GM19023 (cell line): ENCODE data around the gene USP15.
A peak's percentile ranks its signal among the peaks of the same experiment; 100 is the strongest.

ENCODE experiments used
- ATAC-seq: cut with Tn5 transposase; IDR thresholded peaks from one replicate; pipeline ENCODE4 v1.9.1; 2021; ENCODE audit warnings: mild to moderate bottlenecking, moderate library complexity; ENCODE audit not compliant: unreplicated experiment

USP15 gene

GRCh38 chr12:62259993-62260732 is at the start of gene USP15:
Gene USP15, plus strand, starts transcription at chr12:62260404. Its CDS starts 11 bp downstream, at chr12:62260415.
- ATAC-seq = peak; percentile 83

- peak; percentile 63 for ATAC-seq
Observed at GRCh38 chr12:62210422-62210821, 49.8 kb upstream of the USP15 start.

GRCh38 chr12:62211510-62211909 is 48.7 kb upstream of the USP15 start:
- ATAC-seq = no peak

GRCh38 chr12:62214846-62215245 is 45.4 kb upstream of the USP15 start:
- ATAC-seq = no peak

- no peak for ATAC-seq
Observed at GRCh38 chr12:62215506-62215905, 44.7 kb upstream of the USP15 start.

GRCh38 chr12:62217466-62218194 is 42.6 kb upstream of the USP15 start:
- no peak for ATAC-seq

- ATAC-seq = no peak
Observed at GRCh38 chr12:62221107-62221506, 39.1 kb upstream of the USP15 start.

- ATAC-seq = no peak
Observed at GRCh38 chr12:62224601-62225000, 35.6 kb upstream of the USP15 start.

- ATAC-seq = no peak
Observed at GRCh38 chr12:62227091-62227490, 33.1 kb upstream of the USP15 start.

GRCh38 chr12:62230652-62231051 is 29.6 kb upstream of the USP15 start:
- ATAC-seq = no peak

GRCh38 chr12:62232143-62232729 is 28.0 kb upstream of the USP15 start:
- ATAC-seq = no peak

GRCh38 chr12:62233805-62234204 is 26.4 kb upstream of the USP15 start:
- ATAC-seq = no peak

- no peak for ATAC-seq
Observed at GRCh38 chr12:62239571-62239970, 20.6 kb upstream of the USP15 start.

GRCh38 chr12:62247281-62248045 is 12.7 kb upstream of the USP15 start:
- no peak for ATAC-seq

- ATAC-seq = no peak
Observed at GRCh38 chr12:62248873-62249272, 11.3 kb upstream of the USP15 start.

GRCh38 chr12:62249419-62249818 is 10.8 kb upstream of the USP15 start:
- ATAC-seq = no peak

- peak; percentile 88 for ATAC-seq
Observed at GRCh38 chr12:62250671-62251608, 9.3 kb upstream of the USP15 start.

GRCh38 chr12:62251609-62251958 is 8.6 kb upstream of the USP15 start:
- peak; percentile 40 for ATAC-seq

GRCh38 chr12:62252576-62252975 is 7.6 kb upstream of the USP15 start:
- ATAC-seq = no peak

GRCh38 chr12:62254967-62255366 is 5.2 kb upstream of the USP15 start:
- no peak for ATAC-seq
